Brain microvascular endothelial cell (primary cell): ENCODE measurements around the gene COG2.

ENCODE experiments used
- DNase-seq: peaks from one replicate; pipeline ENCODE4 v3.0.0-alpha.2; 2020
- H3K27ac ChIP-seq: fragments of 250-450 bp; sonication (Bioruptor Pico); 2 replicates; pipeline ENCODE4 v1.5.1; 2020; ENCODE audit warnings: mild to moderate bottlenecking, moderate library complexity
- H3K27me3 ChIP-seq: fragments of 250-450 bp; sonication (Bioruptor Pico); replicated peaks from 2 replicates; pipeline ENCODE4 v1.5.1; 2020; ENCODE audit warnings: mild to moderate bottlenecking
- H3K36me3 ChIP-seq: fragments of 250-450 bp; sonication (Bioruptor Pico); replicated peaks from 2 replicates; pipeline ENCODE4 v1.5.1; 2020; ENCODE audit warnings: mild to moderate bottlenecking
- H3K4me3 ChIP-seq: 2 replicates; pipeline ENCODE4 v1.5.1; 2011; ENCODE audit warnings: low read depth, mild to moderate bottlenecking, control low read depth, low read length, moderate library complexity
- in situ Hi-C: cut with HindIII; loops from 2 replicates; pipeline ENCODE4 v1.10.0; 2017; ENCODE audit warnings: low sequenced_read_pairs, low pct_ligation_motif_present
- TF ChIP-seq, protein P1 (sequence below): IDR thresholded peaks from 2 replicates; pipeline ENCODE4 v1.5.1; 2011; ENCODE audit warnings: low read depth, mild to moderate bottlenecking, moderate library complexity, low read length, control low read depth, inconsistent platforms; ENCODE audit errors: missing control alignments

Gene COG2

DNA sequence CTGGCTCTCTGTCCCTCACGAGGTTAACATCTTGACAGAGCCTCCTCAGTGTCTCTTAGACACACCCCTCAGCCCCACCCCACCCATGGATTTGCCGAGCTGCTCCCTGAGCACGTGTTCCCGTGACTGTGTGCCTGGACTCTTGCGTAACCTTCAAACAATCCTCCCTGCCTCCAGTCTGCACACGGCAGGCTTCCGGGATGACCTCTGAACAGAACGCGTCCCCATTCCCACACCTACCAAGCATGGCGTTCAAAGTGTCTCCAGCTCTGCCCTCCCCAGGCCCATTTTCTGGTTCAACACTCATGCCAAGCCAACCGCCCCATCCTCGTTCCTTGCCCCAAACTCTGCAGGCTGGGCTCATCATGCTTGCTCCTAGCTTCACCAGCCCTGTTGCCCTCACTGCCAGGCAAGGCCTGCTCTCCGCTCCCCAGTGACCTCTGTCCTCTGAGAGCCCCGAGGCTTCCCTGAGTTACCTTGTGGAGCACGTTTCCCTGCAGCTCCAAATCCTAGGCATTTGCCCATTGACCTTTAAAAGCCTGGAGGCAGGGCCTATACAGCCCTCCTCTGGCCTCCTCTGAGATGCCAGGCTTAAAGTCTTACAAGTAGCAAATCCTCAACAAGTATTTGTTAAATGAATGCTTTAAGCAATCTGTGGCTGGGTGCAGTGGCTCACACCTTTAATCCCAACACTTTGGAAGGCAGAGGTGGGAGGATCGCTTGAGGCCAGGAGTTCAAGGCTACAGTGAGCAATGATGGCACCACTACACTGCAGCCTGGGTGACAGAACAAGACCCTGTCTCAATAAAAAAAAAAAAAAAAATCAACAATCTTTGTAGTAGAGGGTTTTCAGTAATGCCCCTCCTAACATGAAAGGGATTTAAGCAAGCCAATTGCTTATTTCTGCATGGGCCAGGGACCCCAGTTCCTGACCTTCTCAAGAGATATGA is 66.6 kb downstream of the COG2 start:
- Histone ChIP-seq H3K27me3 (no peaks in the 10 kb centered on the region), H3K4me3 (no peak overlapping the region), H3K36me3 (no peaks in the 10 kb centered on the region), H3K27ac (no peak overlapping the region)
- in situ Hi-C loops = no loop called here
- no peak for DNase-seq
- TF ChIP-seq, protein P1, sequence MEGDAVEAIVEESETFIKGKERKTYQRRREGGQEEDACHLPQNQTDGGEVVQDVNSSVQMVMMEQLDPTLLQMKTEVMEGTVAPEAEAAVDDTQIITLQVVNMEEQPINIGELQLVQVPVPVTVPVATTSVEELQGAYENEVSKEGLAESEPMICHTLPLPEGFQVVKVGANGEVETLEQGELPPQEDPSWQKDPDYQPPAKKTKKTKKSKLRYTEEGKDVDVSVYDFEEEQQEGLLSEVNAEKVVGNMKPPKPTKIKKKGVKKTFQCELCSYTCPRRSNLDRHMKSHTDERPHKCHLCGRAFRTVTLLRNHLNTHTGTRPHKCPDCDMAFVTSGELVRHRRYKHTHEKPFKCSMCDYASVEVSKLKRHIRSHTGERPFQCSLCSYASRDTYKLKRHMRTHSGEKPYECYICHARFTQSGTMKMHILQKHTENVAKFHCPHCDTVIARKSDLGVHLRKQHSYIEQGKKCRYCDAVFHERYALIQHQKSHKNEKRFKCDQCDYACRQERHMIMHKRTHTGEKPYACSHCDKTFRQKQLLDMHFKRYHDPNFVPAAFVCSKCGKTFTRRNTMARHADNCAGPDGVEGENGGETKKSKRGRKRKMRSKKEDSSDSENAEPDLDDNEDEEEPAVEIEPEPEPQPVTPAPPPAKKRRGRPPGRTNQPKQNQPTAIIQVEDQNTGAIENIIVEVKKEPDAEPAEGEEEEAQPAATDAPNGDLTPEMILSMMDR = no peak

DNA sequence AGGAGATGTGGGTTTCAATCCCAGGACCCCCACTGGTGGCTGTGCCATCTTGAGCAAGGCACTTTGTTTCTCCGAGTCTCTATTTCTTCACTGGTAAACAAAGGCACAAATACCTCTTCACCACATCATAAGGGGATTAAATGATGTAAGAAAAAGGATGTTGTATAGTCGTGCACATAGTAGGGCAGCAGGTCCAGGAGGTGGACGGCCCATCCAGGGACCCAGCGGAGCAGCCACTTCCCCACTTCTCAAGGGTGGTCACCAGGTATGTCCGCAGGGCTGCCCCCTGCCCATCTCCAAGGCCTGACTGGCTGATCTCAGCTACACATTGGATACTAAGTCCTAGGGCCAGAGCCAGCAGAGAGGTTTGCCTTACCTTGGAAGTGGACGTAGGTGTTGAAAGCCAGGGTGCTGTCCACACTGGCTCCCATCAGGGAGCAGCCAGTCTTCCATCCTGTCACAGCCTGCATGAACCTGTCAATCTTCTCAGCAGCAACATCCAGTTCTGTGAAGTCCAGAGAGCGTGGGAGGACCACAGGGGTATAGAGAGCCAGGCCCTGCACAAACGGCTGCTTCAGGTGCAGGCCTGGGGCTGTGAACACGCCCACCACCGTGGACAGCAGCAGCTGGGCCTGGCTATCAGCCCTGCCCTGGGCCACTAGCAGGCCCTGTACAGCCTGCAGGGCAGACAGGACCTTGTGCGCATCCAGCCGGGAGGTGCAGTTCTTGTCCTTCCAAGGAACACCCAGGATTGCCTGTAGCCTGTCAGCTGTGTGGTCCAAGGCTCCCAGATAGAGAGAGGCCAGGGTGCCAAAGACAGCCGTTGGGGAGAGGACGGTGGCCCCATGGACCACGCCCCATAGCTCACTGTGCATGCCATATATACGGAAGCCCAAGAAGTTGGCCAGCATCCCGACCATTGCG is 67.6 kb downstream of the COG2 start:
- H3K36me3 ChIP-seq = no peaks in the 10 kb centered on the region
- H3K27me3 ChIP-seq = no peaks in the 10 kb centered on the region
- H3K4me3 ChIP-seq = no peak overlapping the region
- no peak overlapping the region for H3K27ac ChIP-seq
- in situ Hi-C loops = no loop called here
- TF ChIP-seq, protein P1 = no peak
- DNase-seq = no peak

DNA sequence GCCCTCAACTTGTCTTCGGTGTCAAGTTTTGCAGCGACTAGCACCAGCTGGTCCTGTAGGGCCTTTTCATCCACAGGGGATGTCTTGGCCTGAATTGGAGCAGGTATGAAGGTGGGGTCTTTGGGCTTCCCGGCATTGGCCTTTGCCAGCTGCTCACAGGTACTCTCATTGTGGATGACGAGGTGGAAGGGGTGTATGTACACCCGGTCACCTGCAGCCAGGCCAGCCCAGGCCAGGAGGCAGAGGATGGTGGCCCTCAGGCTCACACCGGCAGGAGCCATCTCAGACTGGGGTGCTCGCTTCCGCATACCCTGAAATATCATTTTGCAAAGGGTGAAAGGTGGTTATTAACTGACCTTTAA is 68.2 kb downstream of the COG2 start:
- in situ Hi-C loops = no loop called here
- Histone ChIP-seq H3K36me3 (no peaks in the 10 kb centered on the region), H3K4me3 (no peak overlapping the region), H3K27me3 (no peaks in the 10 kb centered on the region), H3K27ac (no peak overlapping the region)
- TF ChIP-seq, protein P1 = no peak
- no peak for DNase-seq

DNA sequence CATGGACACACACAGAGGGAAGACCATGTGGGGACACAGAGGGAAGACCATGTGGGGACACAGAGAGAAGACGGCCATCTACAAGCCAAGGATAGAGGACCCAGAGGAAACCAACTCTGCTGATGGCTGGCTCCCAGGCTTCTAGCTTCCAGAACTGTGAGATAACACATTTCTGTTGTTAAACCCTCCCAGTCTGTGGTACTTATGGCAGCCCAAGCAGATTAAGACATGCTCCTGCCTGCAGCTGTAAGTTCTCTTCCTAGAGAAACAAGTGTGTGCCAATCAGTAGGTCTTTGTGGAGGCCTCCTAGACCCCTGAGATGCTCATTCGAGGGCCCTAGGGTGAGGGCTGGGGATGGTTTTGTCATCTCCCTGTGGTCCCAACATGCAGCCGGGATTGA is 69.0 kb downstream of the COG2 start:
- TF ChIP-seq, protein P1 = no peak
- no peak overlapping the region for H3K27ac ChIP-seq
- no peak for DNase-seq
- in situ Hi-C loops = no loop called here
- no peaks in the 10 kb centered on the region for H3K27me3 ChIP-seq
- H3K4me3 ChIP-seq = no peak overlapping the region
- no peaks in the 10 kb centered on the region for H3K36me3 ChIP-seq

DNA sequence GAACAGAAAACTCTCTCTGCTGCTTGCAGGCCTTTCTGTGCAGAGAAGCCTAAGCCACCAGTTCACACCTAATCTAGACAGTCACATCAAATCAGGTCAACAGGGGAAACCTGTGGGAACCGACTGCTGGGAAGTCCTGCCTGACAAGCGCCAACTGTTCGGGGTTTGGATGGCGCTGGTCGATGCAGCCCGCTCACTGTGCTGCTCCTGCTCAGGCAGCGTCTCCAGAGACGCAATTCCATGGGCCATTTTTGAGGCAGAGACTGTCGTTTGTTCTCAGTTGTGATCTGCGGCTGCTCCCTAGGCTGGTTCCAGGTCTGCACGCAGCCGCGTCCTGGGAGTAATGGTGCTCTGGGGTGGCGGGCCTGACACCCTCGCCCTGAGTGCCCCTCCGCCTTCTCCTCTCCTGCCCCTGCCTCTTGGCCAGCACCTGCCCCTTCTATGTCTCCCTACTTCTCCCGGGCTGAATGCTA is 70.2 kb downstream of the COG2 start:
- no peak overlapping the region for H3K4me3 ChIP-seq
- H3K36me3 ChIP-seq = no peaks in the 10 kb centered on the region

More for the DNA sequence above, 70.2 kb downstream of the COG2 start:
- H3K27ac ChIP-seq = no peak overlapping the region
- in situ Hi-C loops = no loop called here
- H3K27me3 ChIP-seq = no peaks in the 10 kb centered on the region
- TF ChIP-seq, protein P1 = no peak
- DNase-seq = no peak
